NCI-H345 treated with DMSO at 0.1 percent for 48 hours (cell line): ENCODE measurements around the gene ARFGAP1.
"Not testable (repeated sequence)": the region's sequence is repeated elsewhere in the genome, so short reads cannot be mapped to it uniquely, and the experiment has no call there.

Source experiments
- DNase-seq: peaks from one replicate; lab custom pipeline; 2025; ENCODE audit not compliant: unreplicated experiment; lab: John Stamatoyannopoulos, UW

The ARFGAP1 gene

DNA sequence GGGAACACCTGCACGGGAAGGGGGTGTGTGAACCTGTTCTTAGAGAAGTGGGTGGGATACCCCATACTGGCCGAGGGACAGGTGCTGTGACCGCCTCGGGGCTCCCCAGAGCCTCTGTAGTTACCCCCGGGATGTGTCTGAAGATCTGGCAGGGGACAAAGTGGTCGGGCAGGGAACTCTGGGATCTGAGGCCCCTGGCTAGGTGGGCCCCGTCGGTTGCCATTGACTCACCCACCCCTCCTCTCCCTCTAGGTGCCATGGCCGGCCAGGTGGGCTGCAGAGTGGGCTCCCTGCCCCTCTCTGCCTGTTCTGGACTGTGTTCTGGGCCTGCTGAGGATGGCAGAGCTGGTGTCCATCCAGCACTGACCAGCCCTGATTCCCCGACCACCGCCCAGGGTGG lies 32.6 kb upstream of the ARFGAP1 start:
- DNase-seq = no peak

DNA sequence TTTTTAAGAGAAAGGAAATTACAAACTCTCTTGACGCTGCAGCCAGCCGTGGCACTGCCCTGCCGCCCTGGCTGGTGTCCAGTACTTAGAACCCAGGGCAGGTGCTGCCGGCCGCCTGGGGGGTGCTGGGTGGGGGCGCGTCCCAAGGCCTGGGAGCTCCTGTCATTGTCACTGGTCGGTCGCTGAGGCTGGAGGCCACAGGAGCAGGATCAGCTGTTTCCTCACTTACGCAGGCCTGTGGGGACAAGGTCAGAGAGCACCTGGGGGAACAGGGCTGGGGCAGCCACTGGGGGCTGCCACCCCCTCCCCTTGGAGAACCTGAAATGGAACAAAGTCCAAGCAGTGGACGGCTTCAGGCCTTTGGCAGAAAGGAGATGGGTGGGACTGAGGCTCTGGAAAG lies 31.3 kb upstream of the ARFGAP1 start:
- DNase-seq = no peak

DNA sequence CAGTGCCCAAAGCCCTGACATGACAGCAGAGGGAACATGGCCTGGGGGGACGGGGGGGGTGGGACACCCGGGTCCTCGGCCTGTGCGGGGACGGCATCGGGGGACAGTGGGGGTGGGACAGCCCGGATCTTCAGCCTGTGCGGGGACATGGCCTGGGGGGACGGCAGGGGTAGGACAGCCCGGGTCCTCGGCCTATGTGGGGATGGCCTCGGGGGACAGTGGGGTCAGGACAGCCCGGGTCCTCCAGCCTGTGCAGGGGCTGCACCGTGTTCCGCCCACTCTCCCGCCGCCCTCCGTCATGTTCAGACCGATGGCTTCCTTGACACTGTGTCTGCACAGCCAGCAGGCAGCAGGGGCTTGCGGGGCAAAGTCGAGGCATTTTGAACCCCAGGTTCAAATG lies 29.9 kb upstream of the ARFGAP1 start:
- no peak for DNase-seq

DNA sequence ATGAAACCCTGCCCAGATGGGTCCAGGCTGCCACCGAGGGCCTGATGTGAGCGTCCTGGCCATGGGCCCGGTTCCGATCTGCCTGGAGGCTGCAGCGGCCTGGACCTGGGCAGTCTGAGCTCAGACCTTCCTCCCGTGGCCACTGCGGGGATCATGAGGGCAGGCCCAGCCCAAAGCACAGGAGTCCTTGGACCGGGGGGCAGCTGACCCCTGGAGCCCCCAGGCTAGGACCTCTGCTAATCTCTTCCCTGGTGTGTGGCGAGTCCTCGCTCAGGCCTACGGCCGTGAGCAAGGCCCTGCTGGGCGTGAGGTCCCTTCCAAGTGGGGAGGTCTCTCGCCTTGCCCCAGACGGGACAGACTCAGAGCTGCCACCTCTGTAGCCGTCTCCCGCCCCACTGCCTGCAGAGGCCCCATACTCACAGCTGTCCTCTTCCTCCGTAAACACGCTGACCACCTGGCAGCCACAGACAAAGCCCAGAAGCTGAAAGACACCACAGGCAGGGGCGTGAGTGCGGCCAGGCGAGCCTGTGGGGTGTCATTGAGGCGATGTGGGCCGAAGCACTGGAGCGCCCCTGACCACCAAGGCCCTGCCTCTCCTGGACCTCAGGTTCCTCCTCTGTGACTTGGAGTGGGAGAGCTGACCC lies 28.9 kb upstream of the ARFGAP1 start:
- no peak for DNase-seq

DNA sequence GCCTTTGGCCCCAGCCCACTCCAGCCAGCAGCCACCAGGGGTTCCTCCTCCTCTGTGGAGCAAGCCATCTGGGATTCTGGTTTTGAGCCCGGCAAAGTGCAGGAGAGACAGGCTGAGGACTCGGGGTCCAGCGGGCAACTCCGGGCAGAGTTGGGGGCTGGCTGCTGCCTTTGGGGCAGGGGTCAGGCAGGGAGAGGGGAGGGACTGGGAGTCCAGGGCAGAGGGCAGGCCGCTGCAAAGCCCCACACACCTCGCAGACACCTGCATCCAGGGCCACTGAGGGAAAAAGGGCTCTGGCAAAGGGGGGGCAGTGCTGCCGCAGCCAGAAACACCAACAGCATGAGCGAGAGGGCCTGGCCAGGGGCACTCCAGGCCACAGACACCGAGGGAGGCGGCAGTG lies 28.1 kb upstream of the ARFGAP1 start:
- no peak for DNase-seq

DNA sequence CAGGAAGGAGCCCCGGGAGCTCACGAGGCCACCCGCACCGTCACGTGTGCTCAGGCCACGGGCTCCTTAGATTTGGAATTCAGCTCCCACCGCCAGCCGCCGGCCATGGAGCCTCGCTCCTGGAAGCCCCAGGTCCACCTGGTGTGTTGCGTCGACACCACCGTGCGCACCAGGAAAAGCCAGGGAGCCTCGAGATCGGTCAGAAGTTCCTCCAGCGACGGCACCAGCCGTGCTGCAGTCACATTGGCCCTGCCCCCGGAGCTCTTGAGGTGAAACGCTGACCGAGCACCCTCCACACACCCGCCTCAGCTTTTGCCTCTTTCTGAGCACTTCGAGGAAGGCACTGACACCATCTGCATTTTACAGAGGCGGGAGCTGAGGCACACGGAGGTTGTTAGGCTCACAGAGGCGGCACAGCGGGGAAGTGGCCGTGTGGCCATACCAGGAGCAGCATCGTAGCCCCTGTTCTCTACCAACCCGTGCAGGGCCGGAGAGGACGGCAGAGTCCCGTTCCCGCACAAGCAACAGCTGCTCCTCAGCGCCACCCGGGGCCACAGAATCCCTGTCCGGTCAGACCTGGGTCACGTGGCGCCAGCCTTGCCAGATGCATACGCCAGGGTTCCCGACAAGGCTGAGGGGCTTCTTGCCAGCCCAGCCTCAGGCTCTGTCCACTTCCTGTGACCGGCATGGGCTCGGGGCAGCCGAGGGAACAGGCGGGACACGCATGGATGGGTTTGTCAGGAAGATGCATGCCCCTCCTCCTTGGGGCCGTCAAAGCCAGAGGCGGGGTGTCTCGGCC lies 25.9 kb upstream of the ARFGAP1 start:
- no peak for DNase-seq

DNA sequence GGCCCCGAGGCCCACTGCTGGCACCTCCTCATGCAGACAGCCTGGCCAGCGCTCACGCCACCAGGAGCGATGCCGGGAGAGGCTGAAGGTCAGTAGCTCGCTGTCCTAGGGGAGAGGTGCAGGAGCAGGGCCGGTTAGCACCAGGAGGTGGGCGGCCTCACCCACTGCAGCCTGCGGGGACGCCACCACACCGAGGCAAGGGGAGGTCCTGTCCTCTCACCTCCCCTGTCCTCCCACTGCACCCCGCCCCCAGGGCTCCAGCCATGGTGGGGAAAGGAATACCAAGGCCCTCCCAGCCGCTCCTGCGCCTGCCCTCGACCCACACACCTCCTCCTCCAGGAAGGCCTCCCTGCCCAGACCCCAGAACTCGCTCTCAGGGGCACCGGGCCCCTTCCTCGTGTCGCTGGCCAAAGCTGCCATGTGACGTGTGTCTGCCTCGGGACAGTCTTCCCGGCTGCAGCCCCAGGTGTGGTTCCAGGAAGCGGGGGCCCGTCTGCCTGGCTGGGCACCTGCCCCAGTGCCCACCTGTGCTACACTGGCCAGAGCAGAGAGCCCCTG lies 24.9 kb upstream of the ARFGAP1 start:
- no peak for DNase-seq

DNA sequence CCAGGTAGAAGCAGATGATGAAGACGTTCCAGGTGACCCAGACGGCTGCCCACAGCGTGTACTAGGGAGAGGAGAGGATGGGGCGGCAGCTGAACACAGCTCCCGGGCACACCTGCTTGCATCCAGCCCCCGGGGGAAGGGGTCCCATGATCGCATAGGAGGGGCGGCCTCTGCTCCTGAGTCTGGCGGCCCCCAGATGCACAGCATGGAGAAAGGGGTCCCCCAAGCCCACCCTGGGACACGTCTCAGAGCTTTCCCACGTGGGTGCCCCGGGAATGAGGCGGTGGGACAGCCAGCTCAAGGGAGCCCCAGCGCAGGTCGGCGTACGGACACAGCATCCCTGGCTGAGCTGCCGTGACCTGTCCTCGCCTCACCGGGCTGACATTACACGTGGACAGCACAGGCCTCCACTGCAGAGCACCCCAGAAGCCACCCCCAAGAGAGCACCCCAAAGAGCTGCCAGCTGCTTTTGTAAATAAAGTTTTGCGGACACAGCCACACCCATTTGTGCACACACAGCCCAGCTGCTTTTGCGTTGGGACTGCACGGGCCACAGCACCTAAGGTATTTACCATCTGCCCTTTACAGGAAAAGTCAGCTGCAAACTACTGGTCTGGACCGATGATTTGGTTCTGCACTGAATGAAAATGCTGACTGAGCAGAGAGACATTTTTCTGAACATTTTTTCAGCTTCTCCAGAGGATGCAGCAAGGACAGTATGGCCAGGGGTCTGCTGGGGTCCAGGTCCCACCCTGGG lies 23.6 kb upstream of the ARFGAP1 start:
- DNase-seq = no peak

DNA sequence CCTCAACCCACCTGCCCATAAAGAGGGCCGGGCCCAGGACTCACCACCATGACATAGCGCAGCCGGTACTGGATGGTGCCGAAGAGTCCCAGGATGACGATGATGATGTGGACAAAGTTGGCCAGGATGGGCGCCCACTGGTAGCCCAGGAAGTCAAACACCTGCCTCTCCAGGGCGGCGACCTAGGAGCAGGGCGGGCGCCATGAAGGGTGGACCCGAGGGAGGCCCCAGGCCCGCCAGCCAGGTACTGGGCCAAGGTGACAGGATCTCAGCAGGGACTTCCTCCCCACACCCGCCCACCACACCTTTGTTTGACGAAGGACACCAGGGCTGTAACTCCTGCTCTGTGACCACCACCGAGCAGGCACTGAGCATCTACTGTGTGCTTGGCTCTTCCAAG lies 22.7 kb upstream of the ARFGAP1 start:
- DNase-seq = no peak

DNA sequence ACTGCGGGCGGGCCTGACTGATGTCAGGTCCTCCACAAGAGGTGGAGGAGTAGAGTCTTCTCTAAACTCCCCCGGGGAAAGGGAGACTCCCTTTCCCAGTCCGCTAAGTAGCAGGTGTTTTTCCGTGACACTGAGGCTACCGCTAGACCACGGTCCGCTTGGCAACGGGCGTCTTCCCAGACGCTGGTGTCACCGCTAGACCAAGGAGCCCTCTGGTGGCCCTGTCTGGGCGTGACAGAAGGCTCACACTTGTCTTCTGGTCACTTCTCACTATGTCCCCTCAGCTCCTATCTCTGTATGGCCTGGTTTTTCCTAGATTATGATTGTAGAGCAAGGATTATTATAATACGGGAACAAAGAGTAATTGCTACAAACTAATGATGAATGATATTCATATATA lies 21.3 kb upstream of the ARFGAP1 start:
- not testable (repeated sequence) for DNase-seq

DNA sequence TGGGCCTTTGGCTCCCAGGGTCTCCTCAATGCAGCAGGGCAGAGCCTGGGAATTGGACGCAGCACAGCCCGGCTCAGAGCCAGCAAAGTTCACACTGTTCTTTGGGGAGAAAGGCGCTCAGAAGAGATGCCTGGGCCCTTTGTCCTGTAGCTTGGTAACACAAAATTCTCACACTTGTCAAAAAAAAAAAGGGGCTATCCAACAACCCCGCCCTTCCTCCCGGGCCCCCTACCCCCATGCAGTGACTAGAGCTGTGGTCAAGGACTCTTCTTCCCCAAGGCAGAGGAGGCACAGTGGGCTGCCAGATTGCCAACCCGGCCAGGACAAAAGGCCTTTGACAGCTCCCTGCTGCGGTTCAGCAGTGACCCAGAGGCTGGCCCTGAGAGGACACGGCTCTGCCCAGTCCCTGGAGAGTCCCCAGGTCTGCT lies 20.3 kb upstream of the ARFGAP1 start:
- no peak for DNase-seq

DNA sequence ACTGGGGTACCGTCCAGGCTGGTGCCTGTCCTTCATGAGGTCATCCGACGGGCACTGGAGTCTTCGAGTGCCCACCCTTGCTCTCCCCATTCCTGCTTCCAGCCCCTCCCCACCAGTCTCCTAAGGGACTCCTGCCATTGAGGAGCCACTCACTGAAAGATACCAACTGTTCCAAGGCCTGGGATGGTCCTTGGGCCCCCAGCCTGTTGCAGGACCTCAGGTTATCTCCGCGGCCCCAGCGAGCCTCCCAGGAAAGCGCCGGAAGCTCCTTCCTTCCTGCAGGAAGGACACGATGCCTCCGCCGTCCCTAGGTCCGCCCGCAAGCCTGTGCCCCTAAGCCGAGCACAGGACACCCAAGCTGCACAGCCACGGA lies 19.6 kb upstream of the ARFGAP1 start:
- DNase-seq = no peak

DNA sequence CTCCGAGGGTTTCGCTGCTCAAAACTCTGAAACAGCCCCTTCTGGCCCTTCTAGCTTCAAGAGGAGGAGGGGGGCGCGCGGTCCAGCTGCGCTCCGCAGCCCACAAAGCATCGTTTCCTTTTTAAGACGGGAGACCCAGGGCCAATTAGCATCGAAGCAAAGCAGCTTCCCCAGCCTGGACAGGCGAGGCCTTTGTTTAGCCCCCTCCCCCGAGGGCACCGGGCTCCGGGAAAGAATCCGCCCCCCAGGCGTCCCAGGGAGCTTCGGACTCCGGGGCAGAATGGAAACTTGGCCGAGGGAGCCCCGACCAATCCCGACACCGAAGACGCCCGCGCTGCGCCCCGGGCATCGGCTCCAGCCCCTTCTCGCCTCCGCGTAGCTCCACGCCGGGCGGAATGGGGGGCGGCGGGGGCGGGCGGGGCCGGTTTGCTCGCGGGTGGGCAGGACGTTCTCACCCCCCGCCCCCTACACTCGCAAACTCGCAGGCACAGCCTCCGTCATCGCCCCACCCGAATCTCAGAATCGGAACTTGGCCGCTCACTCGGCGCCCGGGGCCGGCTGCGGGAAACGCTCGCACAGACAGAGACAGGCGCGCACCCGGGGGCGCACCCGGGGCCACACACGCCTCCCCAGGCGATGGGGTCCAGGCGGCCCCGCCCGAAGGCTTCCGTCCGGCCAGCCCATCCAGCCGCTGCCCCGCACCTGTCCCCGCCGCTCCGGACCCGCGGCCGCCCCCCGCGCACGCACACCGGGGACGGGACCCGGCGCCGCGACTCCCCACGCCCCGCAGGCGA lies 19.0 kb upstream of the ARFGAP1 start:
- no peak for DNase-seq

DNA sequence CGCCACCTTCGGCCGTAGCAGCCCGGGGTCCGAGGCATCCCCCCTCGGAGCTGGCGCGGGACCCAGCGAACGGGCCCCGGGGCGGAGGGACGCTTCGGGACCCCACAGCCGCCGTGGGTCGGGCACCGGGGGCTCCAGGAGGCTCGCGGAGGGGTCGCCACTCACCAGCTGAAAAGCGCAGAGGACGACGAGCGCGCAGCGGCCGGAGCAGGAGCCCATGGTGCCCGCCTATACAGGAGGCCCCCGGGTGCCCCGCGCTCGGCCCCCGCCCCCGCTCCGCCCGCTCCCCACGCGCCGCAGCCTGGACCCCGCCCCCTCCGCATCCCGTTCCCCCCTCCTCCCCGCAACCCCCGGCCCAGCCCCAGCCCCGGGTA lies 18.4 kb upstream of the ARFGAP1 start, which contains the start of gene NKAIN4:
NKAIN4 (minus strand) TSS at position 232 of the 374 bp plus-strand sequence; CDS start at position 219, 13 bp downstream.
- DNase-seq = no peak

DNA sequence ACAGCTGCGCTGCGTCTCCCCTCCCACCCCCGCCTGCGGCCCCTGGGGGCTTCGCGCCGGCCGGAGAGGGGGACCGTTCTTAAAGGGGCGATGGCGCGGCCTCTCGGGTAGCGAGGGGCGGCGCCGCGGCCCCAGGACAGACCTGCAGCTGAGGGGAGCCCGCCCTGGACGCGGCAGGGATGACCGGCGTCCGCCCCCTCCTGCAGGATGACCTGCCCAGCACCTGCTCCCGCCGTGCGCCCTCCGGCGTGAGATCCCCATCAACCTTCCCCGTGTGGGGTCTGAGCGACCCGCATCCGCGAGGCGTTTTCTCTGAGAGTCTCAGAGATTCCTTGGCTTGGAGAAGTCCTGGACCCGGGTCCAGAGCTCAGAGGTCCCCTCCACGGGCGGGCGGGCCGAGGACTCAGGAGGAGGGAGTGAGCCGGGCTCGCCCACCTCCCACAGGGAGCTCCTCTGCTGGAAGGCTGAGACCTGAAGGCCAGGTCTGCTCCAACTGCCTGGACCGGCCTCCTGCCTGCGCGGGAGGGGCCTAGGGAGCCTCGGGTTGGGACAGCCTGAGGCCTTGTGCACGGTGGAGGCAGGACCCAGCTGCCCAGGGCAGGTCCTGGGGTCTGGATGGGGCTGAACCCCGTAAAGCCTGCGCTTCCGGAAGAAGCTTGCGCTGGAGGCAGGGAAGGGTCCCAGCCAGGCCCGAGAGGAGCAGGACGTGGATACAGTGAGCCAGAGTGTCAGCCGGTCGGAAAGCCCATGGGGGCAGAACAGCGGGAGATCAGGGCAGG lies 17.8 kb upstream of the ARFGAP1 start:
- DNase-seq = no peak

DNA sequence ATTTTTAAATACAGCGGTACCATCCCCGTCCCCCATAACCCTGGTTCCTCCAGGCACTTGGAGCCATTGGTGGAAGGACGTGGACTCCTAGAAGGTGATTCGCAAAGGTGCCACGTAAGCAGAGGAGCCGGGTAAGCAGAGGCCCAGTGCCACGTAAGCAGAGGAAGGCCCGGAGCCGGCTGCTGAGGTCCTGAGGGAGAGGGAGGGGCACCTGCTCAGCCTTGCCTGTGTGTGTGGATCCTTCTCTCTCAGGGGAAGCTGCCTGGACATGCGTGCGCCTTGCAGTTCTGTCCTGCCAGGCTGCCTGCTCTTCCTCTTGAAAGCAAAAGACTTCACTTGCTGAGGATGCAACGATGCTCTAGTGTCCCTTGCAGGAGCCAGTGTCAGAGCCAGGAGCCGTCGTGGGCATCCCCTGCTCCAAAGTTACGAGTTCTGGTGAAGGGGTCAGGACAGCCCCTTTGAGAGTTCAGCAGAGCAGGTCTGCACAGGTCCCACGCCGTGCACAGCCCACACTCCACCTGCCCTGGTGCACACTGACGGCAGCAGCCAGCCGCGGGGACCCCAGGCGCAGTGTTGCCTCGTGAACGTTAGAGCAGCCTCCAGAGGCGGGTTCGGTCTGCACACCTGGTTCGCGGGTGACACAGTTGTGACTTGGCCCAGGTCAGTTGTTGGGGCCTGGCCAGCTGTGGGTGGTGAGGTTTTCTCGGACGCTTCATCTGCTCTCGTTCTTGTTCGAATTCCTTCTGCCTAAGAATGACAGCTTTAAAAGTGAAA lies 16.5 kb upstream of the ARFGAP1 start:
- no peak for DNase-seq

DNA sequence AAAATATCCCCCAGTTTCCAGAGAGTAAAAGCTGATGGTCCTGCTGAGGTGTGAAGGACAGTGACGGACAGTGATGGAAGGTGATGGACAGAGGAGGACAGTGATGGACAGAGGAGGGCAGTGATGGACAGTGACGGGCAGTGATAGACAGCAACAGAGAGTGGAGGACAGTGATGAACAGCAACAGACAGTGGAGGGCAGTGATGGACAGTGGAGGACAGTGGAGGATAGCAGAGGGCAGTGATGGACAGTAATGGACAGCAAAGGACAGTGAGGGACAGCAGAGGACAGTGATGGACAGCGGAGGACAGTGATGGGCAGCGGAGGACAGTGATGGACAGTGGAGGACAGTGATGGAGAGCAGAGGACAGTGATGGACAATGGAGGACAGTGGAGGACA lies 15.7 kb upstream of the ARFGAP1 start:
- DNase-seq = no peak

DNA sequence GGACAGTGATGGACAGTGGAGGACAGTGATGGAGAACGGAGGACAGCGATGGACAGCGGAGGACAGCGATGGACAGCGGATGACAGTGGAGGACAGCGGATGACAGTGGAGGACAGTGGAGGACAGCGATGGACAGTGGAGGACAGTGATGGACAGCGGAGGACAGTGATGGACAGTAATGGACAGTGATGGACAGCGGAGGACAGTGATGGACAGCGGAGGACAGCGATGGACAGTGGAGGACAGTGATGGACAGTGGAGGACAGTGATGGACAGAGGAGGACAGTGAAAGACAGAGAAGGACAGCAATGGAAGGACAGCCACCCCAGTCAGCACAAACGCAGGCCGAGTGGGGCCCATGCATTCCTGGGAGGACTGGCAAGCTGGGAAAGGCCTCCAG lies 15.0 kb upstream of the ARFGAP1 start:
- DNase-seq = no peak

DNA sequence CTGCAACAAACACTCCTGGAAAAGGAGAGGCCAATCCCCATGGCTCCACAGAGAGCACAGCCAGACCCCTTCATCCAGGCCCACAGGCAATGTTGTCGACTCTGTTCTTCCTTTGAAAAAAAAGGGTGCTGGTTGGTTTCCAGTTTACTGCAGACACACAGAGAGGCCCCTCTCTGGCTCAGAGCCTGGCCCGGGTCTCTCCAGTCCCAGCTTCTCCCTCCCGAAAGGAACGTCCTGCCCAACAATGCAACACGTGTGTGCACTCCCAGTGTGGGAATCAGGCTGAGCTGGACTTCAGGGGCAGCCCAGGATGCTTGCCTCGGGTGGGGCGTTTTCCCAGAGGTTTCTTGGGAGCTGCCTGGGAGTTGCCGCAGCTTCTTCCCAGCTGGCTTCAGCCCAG lies 13.8 kb upstream of the ARFGAP1 start:
- DNase-seq = no peak
